22Rv1 (cell line): ENCODE results near the gene PLXNA2.

ENCODE experiments used
- H3K27ac ChIP-seq: fragments of 450-650 bp; 2 replicates; pipeline ENCODE4 v1.5.1; 2017
- ZFX ChIP-seq: fragments of 450-650 bp; IDR thresholded peaks from 2 replicates; pipeline ENCODE4 v1.6.1; 2017; ENCODE audit warnings: antibody characterized with exemption, borderline replicate concordance
- TF ChIP-seq, protein P1 (sequence below): fragments of 450-650 bp; IDR thresholded peaks from 2 replicates; pipeline ENCODE4 v1.5.1; 2017; ENCODE audit warnings: mild to moderate bottlenecking

PLXNA2 gene

DNA sequence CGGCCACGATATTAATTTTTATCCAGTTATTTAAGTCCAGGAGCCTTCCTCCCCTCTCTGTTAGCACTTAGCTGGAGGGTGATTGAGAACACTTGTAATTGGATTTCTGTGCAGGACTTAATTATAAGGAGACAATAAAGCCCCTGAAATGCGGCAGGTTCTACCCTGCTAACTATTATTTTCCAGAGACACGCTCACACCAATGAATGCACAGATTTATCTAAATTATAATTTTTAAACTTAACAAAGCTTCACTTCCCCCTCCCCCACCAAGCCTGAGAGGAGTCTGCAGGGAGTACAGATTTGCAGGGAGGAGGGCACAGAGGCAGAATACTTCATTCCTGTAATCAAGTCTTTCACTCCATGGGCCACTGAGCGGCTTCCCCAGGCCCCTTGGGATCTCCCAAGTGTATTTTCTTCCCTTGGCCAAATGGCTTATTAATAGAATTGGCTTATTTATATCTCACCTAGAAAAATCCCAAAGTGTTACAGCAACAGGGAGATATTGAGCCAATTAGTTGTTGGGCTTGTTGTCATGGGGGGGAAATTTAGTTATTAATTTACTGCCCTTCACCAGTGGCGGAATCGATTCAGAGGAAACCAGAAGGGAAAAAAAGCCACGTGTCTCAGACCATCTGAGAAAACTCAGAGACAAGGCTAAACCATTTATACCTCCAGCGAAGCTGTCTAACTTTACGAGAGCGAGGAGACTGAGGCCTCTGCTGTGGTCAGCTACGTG, 234.3 kb downstream of the PLXNA2 start:
- no peak for TF ChIP-seq ZFX
- no peak overlapping the region for H3K27ac ChIP-seq

DNA sequence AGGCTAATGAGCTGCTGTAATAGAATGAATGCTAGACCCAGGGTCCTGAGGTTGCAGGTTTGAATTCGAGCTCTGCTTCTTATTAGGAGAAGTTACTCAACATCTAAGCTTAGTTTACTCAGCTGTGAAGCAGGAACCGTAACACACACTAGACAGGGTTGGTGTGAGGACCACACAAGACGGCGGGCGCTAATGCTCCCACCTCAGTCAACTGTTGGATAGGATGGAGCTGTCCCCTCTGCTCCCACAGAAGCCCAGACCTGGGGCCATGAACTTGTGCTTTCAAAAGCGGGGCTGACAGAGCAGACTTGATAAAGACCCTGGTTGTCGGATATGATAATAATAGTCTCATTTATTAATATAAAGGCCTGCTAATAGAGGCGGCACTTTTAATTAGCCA, 234.9 kb downstream of the PLXNA2 start:
- no peak overlapping the region for H3K27ac ChIP-seq
- TF ChIP-seq, protein P1, sequence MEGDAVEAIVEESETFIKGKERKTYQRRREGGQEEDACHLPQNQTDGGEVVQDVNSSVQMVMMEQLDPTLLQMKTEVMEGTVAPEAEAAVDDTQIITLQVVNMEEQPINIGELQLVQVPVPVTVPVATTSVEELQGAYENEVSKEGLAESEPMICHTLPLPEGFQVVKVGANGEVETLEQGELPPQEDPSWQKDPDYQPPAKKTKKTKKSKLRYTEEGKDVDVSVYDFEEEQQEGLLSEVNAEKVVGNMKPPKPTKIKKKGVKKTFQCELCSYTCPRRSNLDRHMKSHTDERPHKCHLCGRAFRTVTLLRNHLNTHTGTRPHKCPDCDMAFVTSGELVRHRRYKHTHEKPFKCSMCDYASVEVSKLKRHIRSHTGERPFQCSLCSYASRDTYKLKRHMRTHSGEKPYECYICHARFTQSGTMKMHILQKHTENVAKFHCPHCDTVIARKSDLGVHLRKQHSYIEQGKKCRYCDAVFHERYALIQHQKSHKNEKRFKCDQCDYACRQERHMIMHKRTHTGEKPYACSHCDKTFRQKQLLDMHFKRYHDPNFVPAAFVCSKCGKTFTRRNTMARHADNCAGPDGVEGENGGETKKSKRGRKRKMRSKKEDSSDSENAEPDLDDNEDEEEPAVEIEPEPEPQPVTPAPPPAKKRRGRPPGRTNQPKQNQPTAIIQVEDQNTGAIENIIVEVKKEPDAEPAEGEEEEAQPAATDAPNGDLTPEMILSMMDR: no peak
- no peak for TF ChIP-seq ZFX

DNA sequence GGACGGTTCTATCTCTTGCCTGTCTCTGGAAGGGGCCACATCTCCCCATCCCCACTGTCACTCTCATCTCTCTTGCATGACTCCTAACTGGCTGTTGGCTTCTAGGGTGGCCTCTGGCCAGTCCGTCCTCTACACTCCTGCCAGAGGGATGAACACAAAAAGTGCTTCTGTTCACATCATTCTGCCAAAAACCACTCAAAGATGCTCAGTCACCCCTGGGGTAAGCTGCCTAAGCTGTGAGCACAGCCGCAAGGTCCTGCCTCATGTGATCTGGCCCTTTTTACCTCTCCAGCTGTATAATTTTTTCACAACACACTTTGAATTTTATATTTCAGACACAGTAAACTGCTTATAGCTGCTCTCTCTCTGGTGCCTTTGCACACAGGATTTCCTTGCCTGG, 235.7 kb downstream of the PLXNA2 start:
- TF ChIP-seq, protein P1: no peak
- TF ChIP-seq ZFX: no peak
- H3K27ac ChIP-seq: no peak overlapping the region

DNA sequence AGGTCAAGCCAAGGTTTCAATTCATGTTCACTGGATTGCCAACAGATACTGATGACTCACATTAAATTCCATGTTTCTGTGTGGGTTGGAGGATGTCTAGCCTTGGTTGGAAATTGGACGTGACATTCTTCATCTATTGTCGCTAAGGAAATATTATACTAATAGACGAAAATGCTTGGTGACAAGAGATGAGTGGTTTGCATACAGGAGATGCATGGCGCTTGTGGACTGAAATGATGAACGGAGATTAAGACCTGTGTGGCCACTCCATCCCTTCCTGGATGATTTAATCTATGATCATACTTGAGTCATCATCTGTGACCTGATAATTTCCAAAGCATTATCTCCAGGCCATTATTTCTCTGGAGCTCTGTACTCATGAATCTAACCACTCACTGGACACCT, 236.2 kb downstream of the PLXNA2 start:
- TF ChIP-seq ZFX: no peak
- TF ChIP-seq, protein P1: no peak
- H3K27ac ChIP-seq: no peak overlapping the region

DNA sequence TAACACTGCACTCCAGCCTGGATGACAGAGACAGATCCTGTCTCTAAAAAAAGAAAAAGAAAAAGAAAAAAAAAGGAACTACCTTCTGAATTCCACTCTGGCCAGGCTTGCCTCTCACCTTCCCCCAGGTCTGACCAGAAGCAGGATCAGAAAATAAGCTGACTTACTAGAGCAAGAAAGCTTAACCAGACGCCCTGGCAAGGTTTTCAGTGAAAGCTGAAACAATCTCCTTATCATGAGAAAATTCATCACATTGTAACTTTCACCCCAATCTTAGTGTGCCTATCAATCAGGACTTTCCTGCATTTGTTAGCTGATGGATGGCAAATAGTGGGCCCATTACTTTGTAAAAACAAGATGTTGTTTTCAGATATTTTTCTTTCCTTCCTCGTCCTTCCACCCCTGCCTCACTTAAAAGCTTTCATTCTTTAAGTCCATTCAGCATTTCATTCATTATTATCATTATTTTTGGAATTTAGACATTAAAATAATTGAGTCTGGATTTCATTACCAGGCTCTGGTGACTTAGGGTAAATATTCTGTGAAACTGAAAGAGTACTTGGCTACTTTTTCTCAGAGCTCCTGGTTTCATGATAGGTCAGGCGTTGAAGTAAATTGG, 236.8 kb downstream of the PLXNA2 start:
- H3K27ac ChIP-seq: no peak overlapping the region
- TF ChIP-seq ZFX: no peak
- TF ChIP-seq, protein P1: no peak

DNA sequence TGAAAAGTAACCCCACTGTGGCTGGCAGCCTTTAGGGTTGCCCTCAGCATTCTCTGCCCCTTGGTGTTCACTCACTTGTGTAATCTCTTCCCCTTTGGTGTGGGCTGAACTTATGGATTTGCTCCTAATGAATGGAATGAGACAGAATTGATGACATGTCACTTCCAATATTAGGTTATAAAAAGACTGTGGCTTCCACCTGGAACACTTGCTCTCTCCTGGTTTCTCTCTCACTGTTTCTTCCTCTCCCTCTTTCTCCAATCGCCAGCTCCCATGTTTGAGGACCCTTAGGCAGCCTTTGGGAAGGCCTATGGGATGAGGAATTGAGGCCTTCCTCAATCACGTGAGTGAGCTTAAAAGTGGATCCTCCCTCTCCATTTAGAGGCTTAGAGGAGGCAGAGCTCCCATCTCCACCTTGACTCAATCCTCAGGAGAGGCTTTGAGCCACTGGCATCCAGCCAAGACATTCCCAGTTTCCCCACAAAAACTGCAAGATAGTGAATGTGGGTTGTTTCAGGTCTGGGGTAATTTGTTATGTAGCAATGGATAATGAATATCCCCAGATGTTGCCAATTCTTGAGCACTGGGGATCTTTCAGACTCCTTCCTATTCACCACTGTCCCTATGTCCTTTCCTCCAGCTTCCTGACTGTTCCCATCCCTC, 237.8 kb downstream of the PLXNA2 start:
- TF ChIP-seq, protein P1: no peak
- TF ChIP-seq ZFX: no peak
- no peak overlapping the region for H3K27ac ChIP-seq

DNA sequence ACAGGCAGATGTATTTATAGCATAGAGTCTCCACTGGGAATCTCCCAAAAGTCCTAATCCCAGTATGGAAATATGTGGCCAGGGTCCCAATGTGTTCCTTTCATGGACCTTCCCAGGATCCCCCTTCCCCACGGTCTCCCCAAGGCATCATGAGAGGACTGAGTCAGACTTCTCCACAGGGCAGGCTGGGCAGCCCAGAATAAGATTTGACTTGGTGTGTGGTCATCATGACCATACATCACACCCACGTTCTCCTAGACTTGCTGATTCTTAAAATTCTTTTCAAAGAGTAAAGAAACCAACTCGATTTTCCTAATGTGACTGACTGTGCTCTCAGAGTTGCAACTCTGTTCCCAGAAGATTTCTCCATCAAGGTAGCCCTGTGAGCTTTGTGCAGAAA, 239.3 kb downstream of the PLXNA2 start:
- TF ChIP-seq, protein P1: no peak
- no peak for TF ChIP-seq ZFX
- no peak overlapping the region for H3K27ac ChIP-seq
